Measurements from ENCODE around the gene C15orf62.
A peak's percentile ranks its signal among the peaks of the same experiment; 100 is the strongest.

Gene C15orf62

GRCh38 chr15:40808861-40809450, 39.2 kb downstream of the C15orf62 start:
- peaks cover 33% of the 10 kb centered on the region for H3K36me3 Mint-ChIP-seq
- H3K4me1 Mint-ChIP-seq: peaks cover 19% of the 10 kb centered on the region
- no peaks in the 10 kb centered on the region for H3K9me3 Mint-ChIP-seq
- no peak for ATAC-seq
- no peaks in the 10 kb centered on the region for H3K27me3 Mint-ChIP-seq
- peak overlapping the region; percentile 96 for H3K4me3 Mint-ChIP-seq
- no peak overlapping the region for H3K27ac Mint-ChIP-seq

DNA sequence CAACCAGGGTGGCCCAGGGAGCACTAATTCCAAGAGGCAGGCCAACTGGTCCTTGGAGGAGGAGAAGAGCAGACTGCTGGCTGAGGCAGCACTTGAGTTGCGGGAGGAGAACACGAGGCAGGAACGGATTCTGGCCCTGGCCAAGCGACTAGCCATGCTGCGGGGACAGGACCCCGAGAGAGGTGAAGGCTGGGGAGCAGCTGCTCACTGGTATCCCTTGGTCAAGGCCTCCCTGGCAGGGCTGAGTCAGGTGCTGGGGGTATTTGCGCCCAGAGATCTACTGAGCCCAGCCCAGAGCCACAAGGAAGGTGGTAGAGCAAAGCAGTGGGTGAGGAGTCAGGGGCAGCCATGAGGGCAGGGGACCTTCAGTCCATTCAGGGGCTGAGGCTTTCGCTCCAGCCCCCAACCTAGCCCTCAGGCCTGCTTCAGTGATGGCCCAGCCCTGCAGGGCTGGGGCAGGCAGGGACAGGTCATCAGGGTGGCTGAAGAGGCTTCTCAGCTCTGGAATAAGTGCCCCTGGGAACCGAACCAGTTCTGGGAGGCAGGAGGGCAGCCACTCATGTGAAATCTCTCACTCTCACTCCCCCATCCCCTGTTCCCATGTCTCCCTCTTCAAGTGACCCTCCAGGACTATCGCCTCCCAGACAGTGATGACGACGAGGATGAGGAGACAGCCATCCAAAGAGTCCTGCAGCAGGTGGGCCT, 43.1 kb downstream of the C15orf62 start:
- H3K27me3 Mint-ChIP-seq: no peaks in the 10 kb centered on the region
- no peaks in the 10 kb centered on the region for H3K9me3 Mint-ChIP-seq
- H3K27ac Mint-ChIP-seq: no peak overlapping the region
- peaks cover 12% of the 10 kb centered on the region for H3K4me1 Mint-ChIP-seq
- no peak overlapping the region for H3K4me3 Mint-ChIP-seq
- no peak for ATAC-seq
- peaks cover 55% of the 10 kb centered on the region for H3K36me3 Mint-ChIP-seq

DNA sequence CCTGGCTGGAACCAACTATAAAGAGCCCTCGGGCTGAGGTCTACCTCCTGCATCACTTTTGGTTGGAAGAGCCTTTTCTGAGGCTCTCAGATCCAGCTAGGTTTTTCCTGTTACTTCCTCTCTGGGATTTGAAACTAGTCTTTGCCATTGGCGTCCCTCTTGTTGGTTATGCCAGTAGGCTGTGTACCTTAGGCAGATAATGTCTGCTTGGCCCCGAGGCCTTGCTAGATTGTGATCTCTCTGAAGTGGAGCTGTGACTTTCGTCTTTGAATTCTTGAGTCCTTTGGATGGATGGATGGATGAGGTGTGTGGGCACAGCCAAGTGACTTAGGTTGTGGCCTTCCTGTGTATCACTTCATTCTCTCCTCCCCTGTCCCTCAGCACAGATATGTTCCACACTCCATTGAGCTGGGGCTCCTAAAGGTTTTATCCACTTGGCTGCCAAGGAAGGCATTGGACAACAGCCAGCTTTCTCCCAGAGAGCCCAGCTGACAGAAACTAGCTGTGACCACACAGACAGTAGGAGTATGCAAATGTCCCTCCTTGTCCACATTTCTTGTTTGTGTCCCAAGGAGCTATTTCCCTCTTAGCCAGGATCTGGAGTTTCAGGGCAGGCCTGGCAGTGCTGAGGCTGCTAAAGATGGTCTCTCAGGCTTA, 45.4 kb downstream of the C15orf62 start:
- Mint-ChIP-seq H3K4me3 (no peak overlapping the region), H3K27ac (no peak overlapping the region), H3K27me3 (no peaks in the 10 kb centered on the region), H3K9me3 (no peaks in the 10 kb centered on the region), H3K36me3 (peaks cover 55% of the 10 kb centered on the region), H3K4me1 (no peaks in the 10 kb centered on the region)
- ATAC-seq: no peak

DNA sequence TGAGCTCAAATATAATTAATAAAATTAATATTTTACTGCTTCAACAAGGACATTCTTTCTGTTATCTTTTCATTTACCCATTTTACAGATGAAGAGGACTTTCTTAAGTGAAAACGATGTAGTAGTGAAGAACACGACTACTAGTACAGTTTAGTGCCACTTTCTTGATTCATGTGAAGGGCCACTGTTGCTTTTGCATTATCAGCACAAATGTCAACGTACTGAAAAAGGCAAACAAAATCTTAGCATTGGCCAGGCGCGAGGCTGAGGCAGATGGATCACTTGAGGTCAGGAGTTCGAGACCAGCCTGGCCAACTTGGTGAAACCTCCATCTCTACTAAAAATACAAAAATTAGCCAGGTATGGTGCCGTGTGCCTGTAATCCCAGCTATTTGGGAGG, 49.3 kb downstream of the C15orf62 start:
- no peaks in the 10 kb centered on the region for H3K4me1 Mint-ChIP-seq

DNA sequence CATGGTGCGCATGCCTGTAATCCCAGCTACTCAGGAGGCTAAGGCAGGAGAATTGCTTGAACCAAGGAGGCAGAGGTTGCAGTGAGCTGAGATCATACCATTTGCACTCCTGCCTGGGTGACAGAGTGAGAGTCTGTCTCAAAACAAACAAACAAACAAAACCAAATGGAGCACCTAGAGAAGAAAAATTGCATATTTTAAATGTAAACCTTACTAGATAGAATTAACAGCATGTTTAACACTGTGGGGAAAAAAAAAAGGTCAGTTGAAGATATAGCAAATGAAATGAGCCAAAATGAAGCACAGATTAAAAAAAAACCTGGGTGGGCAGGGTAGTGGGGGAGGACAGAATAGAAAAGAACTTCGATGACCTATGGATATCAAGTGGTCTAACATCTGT, 51.4 kb downstream of the C15orf62 start:
- Mint-ChIP-seq H3K4me3 (no peak overlapping the region), H3K4me1 (no peaks in the 10 kb centered on the region), H3K27me3 (no peaks in the 10 kb centered on the region), H3K27ac (no peak overlapping the region), H3K36me3 (peaks cover 1% of the 10 kb centered on the region), H3K9me3 (no peaks in the 10 kb centered on the region)
- ATAC-seq: no peak

More for the DNA sequence above, 49.3 kb downstream of the C15orf62 start:
- Mint-ChIP-seq H3K27me3 (no peaks in the 10 kb centered on the region), H3K36me3 (peaks cover 21% of the 10 kb centered on the region), H3K4me3 (no peak overlapping the region), H3K9me3 (no peaks in the 10 kb centered on the region), H3K27ac (no peak overlapping the region)
- no peak for ATAC-seq
